Heart right ventricle (tissue), 16 donors: ENCODE data around the gene DISP2. TPM values are rescaled to one million over a fixed set of nuclear protein-coding genes. Genes with fewer than 3 reads are reported as not detected.

Experiments
- ATAC-seq, 8 donors: fragments of 200-7000 bp; cut with Tn5 transposase; one replicate each; pipeline ENCODE4 v1.9.1; 2020; ENCODE audit warnings: mild to moderate bottlenecking in 8 of 8, moderate library complexity in 8 of 8, moderate number of reproducible peaks in 1 of 8
- DNase-seq, 2 donors: peaks; one replicate each; pipeline ENCODE4 v3.0.0-alpha.2; 2020
- H3K27ac ChIP-seq, 10 donors: fragments of 200-600 bp; sonication (generic) in 2 of 10; one replicate each; pipeline versions ENCODE4 v1.5.0 to v1.8.0; 2020 to 2022; ENCODE audit warnings: mild to moderate bottlenecking in 3 of 10
- H3K27me3 ChIP-seq, 7 donors: fragments of 200-600 bp; one replicate each; pipeline ENCODE4 v1.8.0; 2021 to 2022; ENCODE audit warnings: mild to moderate bottlenecking in 2 of 7
- H3K36me3 ChIP-seq, 9 donors: fragments of 200-600 bp; sonication (generic) in 1 of 9; one replicate each; pipeline versions ENCODE4 v1.5.0 to v1.8.0; 2020 to 2022; ENCODE audit warnings: mild to moderate bottlenecking in 2 of 9
- H3K4me1 ChIP-seq, 9 donors: fragments of 200-600 bp; sonication (generic) in 1 of 9; one replicate each; pipeline versions ENCODE4 v1.5.0 to v1.8.0; 2020 to 2022; ENCODE audit warnings: mild to moderate bottlenecking in 4 of 9
- H3K4me3 ChIP-seq, 10 donors: fragments of 200-600 bp; sonication (generic) in 2 of 10; one replicate each; pipeline versions ENCODE4 v1.5.0 to v1.8.0; 2020 to 2022; ENCODE audit warnings: mild to moderate bottlenecking in 7 of 10, moderate library complexity in 2 of 10
- H3K9me3 ChIP-seq, 11 donors: fragments of 200-600 bp in 10 of 11; sonication (generic) in 2 of 11; one replicate each; pipeline versions ENCODE4 v1.5.0 to v1.8.0; 2013 to 2022; ENCODE audit warnings: mild to moderate bottlenecking in 2 of 11, control low read depth in 1 of 11, moderate library complexity in 1 of 11
- CTCF ChIP-seq, 9 donors: fragments of 200-600 bp; sonication (generic) in 2 of 9; IDR thresholded peaks; one replicate each; pipeline versions ENCODE4 v1.5.0 to v1.8.0; 2021 to 2022; ENCODE audit warnings: antibody characterized with exemption in 9 of 9, mild to moderate bottlenecking in 5 of 9, moderate library complexity in 1 of 9
- WGBS, 2 donors: extraction: QIAGEN DNeasy Blood & Tissue Kit; methylation state at CpG; one replicate each; pipeline ENCODE4 v1.1.7; 2013; ENCODE audit warnings: inconsistent platforms in 1 of 2; 5-methylcytosine and 5-hydroxymethylcytosine counted together
- intact Hi-C, 10 donors: fragments of 100-400 bp; cut with DNase I; formaldehyde crosslinking; loops; one replicate each; pipeline versions ENCODE4 v1.11.1 to v1.14.2; 2022
- polyA plus RNA-seq, 2 donors: library from polyadenylated mRNA; stranded (reverse); fragments of 200-250 nt; gene quantifications; one replicate each; pipeline ENCODE4 v1.2.3, GENCODE V29; 2013
- total RNA-seq, 10 donors: library from RNA; stranded (reverse); fragmentation: NEBNext Ultra II Directional in 3 of 10; extraction: Animal tissue kit (Norgen Biotek cat#: 25700) in 3 of 10; gene quantifications; one replicate each; pipeline versions ENCODE4 v1.2.1 to v1.2.4, GENCODE V29; 2021 to 2023
- donor health status: Arrhythmogenic right ventricular cardiomyopathy.
- donor health status: ischemic (EF 13 %, LVEDD 7.1; RV severe dilation, severe dysfunction).
- donor health status: healthy with polysubstance abuse.
- donor health status: DM: no; HTN: yes; CAD: no.
- donor health status: DM: no; HTN: no; CAD: no.
- donor health status: ischemic (EF 25% LVEDD 6.9; RV normal size, moderate dysfunction).
- donor health status: ischemic (EF 25% LVEDD 5.7; RV mildly dilated, moderate dysfunction).
- donor health status: healthy.
- donor health status: DM: yes; HTN: yes; CAD: no.
- donor health status: Ischemic cardiomyopathy.
- donor health status: ischemic (EF 35%, LVEDD 5.7; RV mildly dilated, moderate dysfunction).
- donor health status: nonischemic (EF 11% LVEDD 7.7; RV severe dilation, severe dysfunction).
- donor health status: DM: yes; HTN: yes; CAD: no.
- donor health status: PGD.
- donor health status: ischemic (EF 29% LVEDD 5.4; RV normal size, mild dysfunction).
- donor health status: nonischemic (EF 23%, LVEDD 6.1; RV moderate dilation, normal function).

The DISP2 gene
- total and polyA plus RNA-seq, 12 donors = 0.08 to 2.7 (median 0.71) TPM

DNA sequence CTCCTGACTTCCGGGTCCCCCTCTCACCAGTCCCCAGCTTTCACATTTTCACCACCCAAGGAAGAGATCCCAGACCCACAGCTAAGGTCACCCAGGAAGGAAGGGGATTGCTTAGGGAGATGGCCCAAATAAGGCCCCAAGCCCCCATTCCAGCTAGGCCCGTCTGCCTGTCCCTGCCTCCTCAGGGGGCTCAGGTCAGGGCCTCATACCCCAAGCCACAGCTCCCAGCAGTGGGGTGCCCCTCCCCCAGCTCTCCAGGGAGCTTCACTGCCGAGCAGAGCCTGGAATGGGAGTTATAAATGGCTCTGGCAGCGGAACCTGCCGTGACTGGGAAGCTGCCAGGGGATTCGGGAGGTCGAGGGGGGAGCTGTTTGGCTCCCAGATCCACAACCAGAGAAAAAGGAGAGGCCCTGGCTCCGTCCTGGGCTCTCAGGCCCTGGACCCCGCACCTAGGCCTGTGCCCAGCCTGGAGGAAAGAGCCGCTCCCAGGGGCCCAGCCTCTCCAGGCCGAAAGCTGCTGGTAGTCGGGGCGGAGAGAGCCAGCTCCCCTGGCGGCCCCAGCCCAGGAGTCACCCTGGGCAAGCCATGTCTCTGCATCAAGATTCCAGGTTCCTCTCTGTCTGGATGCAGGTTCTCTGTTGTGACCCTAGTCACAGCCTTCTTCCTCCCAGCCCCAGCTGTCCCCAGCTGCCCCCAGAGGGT lies 17.8 kb upstream of the DISP2 start:
- 8 to 13% methylated on average over 14 of the region's 14 CpGs for WGBS, 2 donors
- Histone ChIP-seq H3K4me3 (peak overlapping the region; percentile 29 to 57 (median 50)), H3K36me3 (peaks cover 0 to 25% (median 0%) of the 10 kb centered on the region in 9 donors), H3K27ac (peak overlapping the region; percentile 95 to 99 (median 98)), H3K27me3 (no peaks in the 10 kb centered on the region), H3K4me1 (peaks cover 53 to 99% (median 89%) of the 10 kb centered on the region in 9 donors), H3K9me3 (no peaks in the 10 kb centered on the region)
- ATAC-seq (peak; percentile 61 to 85 (median 76)), DNase-seq (peak; percentile 91 to 93)
- intact Hi-C loops = loop anchor here in 5 of 10 donors (1.0 to 5.0 kb wide), 4 partner anchors 15 to 82 kb away; partner anchors contain the start of gene INAFM2 (in 2 of the 5)
- no peak for TF ChIP-seq CTCF (IDR thresholded peaks at IDR 0.05)

- H3K27me3 ChIP-seq = no peaks in the 10 kb centered on the region
- intact Hi-C loops = loop anchor here in 5 of 10 donors (1.0 to 5.0 kb wide), 4 partner anchors 16 to 81 kb away; partner anchors contain the start of gene INAFM2 (in 2 of the 5)
- no peaks in the 10 kb centered on the region for H3K9me3 ChIP-seq
- ATAC-seq = peak; percentile 60 to 79 (median 75)
- peaks cover 0 to 18% (median 0%) of the 10 kb centered on the region in 9 donors for H3K36me3 ChIP-seq
- H3K27ac ChIP-seq = peak within 1 kb of the TSS; percentile 95 to 99 (median 98)
- peak in 1 of 9 donors; percentile 9 for TF ChIP-seq CTCF (IDR thresholded peaks at IDR 0.05)
- H3K4me3 ChIP-seq = peak within 1 kb of the TSS; percentile 29 to 57 (median 50)
- 14 to 15% methylated on average over 17 of the region's 17 CpGs for WGBS, 2 donors
- H3K4me1 ChIP-seq = peaks cover 53 to 92% (median 82%) of the 10 kb centered on the region in 9 donors
- DNase-seq = peak; percentile 93
Observed at GRCh38 chr15:40340740-40341400, 17.1 kb upstream of the DISP2 start, which contains the start of gene CCDC9B. TSS of gene CCDC9B (minus strand) at chr15:40340939. CDS start at chr15:40340819, 120 bp downstream.

DNA sequence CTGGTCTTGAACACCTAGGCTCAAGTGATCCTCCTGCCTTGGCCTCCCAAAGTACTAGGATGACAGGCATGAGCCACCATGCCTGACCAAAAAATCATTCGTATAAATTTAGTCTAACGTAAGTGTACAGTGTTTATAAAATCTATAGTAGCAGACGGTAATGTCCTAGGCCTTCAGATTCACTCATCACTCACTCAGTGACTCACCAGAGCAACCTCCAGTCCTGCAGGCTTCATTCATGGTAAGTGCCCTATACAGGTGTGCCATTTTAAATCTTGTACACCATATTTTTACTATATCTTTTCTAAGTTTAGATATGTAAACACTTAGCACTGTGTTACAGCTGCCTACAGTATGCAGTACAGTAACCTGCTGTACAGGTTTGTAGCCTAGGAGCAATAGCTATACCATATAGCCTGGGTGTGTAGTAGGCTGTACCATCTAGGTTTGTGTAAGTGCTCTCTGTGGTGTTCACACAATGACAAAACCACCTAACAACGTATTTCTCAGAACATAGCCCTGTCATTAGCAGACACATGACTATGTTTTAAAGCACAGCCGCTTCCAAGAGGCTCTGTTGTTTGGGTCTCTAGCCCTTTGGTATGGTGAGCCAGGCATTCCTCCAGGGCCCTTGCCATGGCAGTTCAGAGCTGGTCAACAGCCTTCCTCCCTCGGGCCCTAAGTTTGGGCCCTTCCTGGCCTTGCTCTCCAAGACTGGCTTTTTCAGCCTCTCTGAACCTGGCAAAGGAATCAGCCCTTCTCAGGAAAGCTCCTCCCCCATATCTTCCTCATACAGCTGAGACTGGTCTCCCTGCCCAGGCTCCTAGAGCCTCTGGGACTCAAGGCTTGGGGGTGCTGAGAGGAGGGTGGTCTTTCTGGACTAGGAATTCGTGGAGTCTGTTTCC lies 15.4 kb upstream of the DISP2 start:
- intact Hi-C loops = loop anchor here in 3 of 10 donors (5.0 kb wide), 1 partner anchor 80 kb away; no protein-coding TSS in a partner anchor
- Histone ChIP-seq H3K9me3 (no peaks in the 10 kb centered on the region), H3K36me3 (peaks cover 0 to under 1% (median 0%) of the 10 kb centered on the region in 9 donors), H3K4me3 (no peak overlapping the region), H3K4me1 (peaks cover 40 to 74% (median 65%) of the 10 kb centered on the region in 9 donors), H3K27me3 (no peaks in the 10 kb centered on the region), H3K27ac (peak overlapping the region; percentile 39 to 99 (median 98))
- ATAC-seq (no peak), DNase-seq (no peak)
- 66 to 71% methylated on average over 7 of the region's 7 CpGs for WGBS, 2 donors
- no peak for TF ChIP-seq CTCF (IDR thresholded peaks at IDR 0.05)
